Right ventricle myocardium superior (tissue), 1 donor: Measurements from ENCODE around the gene LHFPL3. TPM values are rescaled to one million over a fixed set of nuclear protein-coding genes. Genes with fewer than 3 reads are reported as not detected.

Source experiments
- ATAC-seq: fragments of 200-7000 bp; cut with Tn5 transposase; one replicate; pipeline ENCODE4 v1.9.1; 2020; ENCODE audit warnings: mild to moderate bottlenecking; ENCODE audit not compliant: poor library complexity
- DNase-seq: peaks from one replicate; pipeline ENCODE4 v3.0.0-alpha.2; 2020
- intact Hi-C: fragments of 100-400 bp; cut with DNase I; formaldehyde crosslinking; loops from one replicate; pipeline ENCODE4 v1.11.2; 2022
- total RNA-seq: library from RNA; stranded (reverse); fragmentation: NEBNext Ultra II Directional; extraction: Animal tissue kit (Norgen Biotek cat#: 25700); gene quantifications from one replicate; pipeline ENCODE4 v1.2.1, GENCODE V29; 2021
- donor health status: DM: no; HTN: yes; CAD: no; lungs with severe emphysema.

The LHFPL3 gene
- total RNA-seq, 1 donor from 2014 or later: not detected

DNA sequence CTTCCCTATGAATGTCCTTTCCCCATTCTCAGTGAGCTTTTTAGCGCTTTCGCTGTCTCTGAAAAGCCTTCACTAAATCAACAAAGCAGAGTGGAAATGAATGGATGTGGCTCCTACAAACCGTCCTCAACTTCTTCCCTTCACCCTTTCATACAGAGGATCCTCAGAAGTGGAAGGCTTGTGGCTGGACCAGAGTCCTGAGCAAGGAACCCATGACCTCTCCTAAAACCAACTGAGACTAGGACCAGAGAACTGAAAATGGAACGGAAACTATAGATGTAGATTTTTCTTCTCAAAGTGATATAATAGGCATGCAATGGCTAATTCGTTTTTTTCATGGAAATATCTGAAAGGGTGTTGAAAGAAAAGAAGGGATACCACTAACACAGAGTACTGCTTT is 122.5 kb downstream of the LHFPL3 start:
- ATAC-seq (no peak), DNase-seq (no peak)
- intact Hi-C loops: no loop called here

- ATAC-seq (no peak), DNase-seq (no peak)
- intact Hi-C loops: no loop called here
Measured at GRCh38 chr7:104453190-104453589, 124.8 kb downstream of the LHFPL3 start.

GRCh38 chr7:104458875-104459274 is 130.5 kb downstream of the LHFPL3 start:
- intact Hi-C loops: no loop called here
- DNase-seq: no peak
- no peak for ATAC-seq

DNA sequence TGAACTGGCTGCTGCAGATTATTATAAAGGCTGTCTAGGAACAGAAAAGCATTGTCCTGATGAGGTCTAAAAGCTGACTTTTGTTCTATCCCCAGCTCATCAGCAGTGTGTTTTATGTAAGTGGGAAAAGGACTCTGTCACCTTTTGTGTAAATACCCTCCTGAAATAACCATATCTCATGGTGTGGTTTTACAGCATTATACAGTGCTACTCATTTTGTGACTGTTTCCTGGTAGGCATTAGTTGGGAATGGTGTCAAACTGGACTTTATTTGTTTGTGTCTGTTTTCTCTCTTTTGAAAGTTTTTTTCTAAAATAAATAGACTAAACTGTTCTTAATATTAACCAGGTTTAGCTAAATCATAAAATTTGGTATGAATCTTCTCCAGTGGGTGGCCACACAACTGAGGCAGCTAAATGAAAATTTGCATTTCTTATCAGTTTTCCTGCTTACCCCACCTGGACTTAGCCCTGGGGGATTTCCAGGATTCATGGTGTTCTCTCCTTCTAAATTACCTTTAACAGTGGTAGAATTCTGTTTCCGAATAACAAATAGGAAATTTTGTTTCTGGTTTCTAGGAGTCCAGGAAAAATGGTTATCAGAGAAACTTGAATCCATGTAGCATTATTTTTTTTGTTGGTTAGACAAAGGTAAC is 140.9 kb downstream of the LHFPL3 start:
- DNase-seq: no peak
- ATAC-seq: no peak
- intact Hi-C loops: no loop called here

GRCh38 chr7:104480529-104480928 is 152.1 kb downstream of the LHFPL3 start:
- DNase-seq (no peak), ATAC-seq (no peak)
- intact Hi-C loops: loop anchor here (5.0 kb wide), 1 partner anchor 98 kb away; no protein-coding TSS in a partner anchor

GRCh38 chr7:104482362-104483037 is 154.1 kb downstream of the LHFPL3 start:
- intact Hi-C loops: loop anchor here (5.0 kb wide), 1 partner anchor 100 kb away; no protein-coding TSS in a partner anchor
- ATAC-seq: no peak

GRCh38 chr7:104486931-104487330 is 158.5 kb downstream of the LHFPL3 start:
- intact Hi-C loops: no loop called here
- ATAC-seq: no peak

More at GRCh38 chr7:104482362-104483037, 154.1 kb downstream of the LHFPL3 start:
- DNase-seq: no peak

GRCh38 chr7:104487642-104488041 is 159.2 kb downstream of the LHFPL3 start:
- ATAC-seq: no peak
- intact Hi-C loops: no loop called here
- DNase-seq: no peak

More at GRCh38 chr7:104486931-104487330, 158.5 kb downstream of the LHFPL3 start:
- no peak for DNase-seq

DNA sequence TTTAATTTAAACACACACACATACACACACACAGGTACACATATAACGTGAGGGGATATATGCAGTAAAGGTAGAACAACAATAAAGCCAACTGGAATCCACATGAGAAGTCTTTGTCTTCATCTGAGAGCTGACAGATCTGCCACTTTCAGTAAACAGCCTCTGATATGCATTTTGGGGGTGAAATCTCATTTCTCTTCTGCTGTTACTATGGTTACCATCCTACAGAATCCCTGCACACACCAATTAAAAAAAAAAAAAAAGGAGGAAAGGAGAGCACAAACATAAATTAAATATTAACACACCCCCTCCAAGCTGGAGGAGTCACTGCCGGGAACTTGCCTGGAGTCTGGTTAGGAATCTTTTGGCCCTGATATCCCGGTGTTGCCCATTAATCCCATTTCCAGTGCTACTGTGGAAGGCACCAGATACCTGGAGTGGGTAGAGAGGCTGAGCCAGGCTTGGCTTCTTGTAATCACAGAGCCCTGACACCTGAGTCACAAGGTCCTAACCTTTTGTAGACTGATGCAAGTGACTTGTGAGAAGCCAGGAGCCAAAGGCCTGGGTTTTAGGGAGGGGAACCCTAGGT is 169.1 kb downstream of the LHFPL3 start:
- no peak for DNase-seq
- intact Hi-C loops: no loop called here
- ATAC-seq: no peak

DNA sequence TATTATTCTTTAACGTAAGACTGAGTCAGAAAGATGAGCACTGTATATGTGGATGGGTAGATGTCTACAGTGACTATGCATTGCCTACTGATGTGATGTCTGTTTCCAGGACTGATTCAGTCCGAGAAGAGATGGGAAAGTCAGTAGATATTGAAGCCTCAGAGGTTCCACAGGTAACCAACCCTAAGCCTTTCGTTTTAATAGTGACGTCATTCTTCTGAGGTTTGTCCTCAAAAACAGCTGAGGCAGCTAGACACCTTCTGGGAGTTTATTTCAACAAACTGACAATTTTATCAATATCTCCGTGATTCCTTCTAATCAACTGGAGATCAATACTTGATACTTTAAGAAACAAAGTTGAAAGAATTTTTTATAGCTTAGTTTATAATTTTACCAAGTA is 171.6 kb downstream of the LHFPL3 start:
- DNase-seq (no peak), ATAC-seq (no peak)
- intact Hi-C loops: no loop called here

GRCh38 chr7:104509874-104510273 is 181.5 kb downstream of the LHFPL3 start:
- intact Hi-C loops: no loop called here
- DNase-seq: no peak
- no peak for ATAC-seq

DNA sequence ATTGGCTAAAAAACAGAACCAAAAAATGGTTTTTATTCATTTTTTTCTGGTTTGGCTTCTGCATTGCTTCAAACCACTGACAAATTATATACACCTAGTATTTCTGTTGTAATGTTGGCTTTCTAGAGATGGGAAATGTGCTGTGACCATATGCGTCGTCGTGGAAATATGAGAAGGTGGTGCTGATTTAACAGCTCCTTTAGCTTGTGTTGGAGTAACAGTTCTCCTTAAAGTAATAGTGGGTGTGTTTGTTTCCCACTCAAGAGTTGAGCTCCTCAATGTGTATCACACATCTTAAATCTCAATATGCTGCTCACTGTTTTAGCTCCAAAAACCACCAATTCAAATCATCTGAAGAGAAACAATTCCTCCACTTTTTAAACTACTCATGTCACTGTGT is 196.4 kb downstream of the LHFPL3 start:
- intact Hi-C loops: no loop called here
- DNase-seq (no peak), ATAC-seq (no peak)

GRCh38 chr7:104528142-104528541 is 199.7 kb downstream of the LHFPL3 start:
- intact Hi-C loops: no loop called here
- DNase-seq (no peak), ATAC-seq (no peak)

- ATAC-seq: no peak
- intact Hi-C loops: no loop called here
Measured at GRCh38 chr7:104529567-104529966, 201.2 kb downstream of the LHFPL3 start.

DNA sequence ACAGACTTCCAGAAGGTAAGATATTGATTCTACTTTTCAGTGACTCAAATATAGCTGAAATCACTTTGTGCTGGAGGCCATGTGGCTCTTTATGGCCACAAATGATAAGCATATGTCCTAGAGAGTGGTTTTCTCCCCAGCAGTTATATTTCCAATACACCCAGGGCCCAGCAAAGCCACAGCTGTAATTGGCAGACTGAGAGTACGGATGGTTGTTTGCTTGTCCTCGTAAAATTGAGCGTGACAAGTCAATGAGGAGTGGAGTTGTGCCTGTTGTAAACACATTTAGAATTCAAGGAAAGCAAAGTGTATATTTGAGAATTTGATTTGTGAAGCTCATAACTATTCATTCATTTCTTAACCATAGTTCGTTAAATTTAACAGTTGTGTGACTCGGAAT is 201.8 kb downstream of the LHFPL3 start:
- intact Hi-C loops: no loop called here
- no peak for ATAC-seq
- no peak for DNase-seq

More at GRCh38 chr7:104529567-104529966, 201.2 kb downstream of the LHFPL3 start:
- DNase-seq: no peak

DNA sequence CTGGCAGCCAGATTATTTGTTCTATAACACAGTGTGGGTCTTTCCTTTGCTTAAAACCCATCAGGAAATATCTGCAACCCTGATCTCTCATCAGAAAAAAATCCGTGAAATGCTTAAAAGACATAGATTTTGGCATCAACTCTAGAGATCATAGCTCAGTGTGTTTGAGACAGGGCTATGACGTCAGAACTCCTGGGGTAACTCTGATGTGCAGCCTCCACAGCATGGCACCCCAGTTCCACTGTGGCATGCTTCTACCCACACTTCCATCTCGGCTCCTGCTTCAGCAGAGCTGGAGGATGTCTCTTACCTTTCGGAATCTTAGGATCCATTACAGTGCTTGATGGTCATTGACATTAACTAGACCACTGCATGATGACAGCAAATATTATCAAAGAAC is 205.7 kb downstream of the LHFPL3 start:
- DNase-seq: no peak
- intact Hi-C loops: no loop called here
- ATAC-seq: no peak

DNA sequence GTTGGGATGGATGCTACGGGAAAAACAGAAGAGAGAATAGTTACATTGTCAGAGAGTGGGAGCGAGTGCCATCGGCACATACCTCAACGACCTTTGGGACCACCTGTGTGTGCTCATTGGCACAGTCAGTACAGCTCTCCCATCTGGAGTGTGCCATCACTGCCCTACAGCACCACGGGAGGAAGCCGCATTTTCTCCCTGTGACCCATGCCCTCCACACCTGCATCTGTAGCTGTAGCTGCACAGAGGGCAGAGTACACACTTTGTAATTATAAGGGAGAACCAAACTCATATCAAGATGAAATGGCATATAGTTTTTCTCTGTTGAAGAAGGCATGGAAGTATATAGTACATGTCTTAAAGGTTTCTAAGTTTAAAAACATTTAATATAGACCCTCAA is 207.4 kb downstream of the LHFPL3 start:
- intact Hi-C loops: no loop called here
- ATAC-seq: no peak

GRCh38 chr7:104536956-104537355 is 208.6 kb downstream of the LHFPL3 start:
- ATAC-seq (no peak), DNase-seq (no peak)
- intact Hi-C loops: no loop called here

More for the DNA sequence above, 207.4 kb downstream of the LHFPL3 start:
- no peak for DNase-seq

DNA sequence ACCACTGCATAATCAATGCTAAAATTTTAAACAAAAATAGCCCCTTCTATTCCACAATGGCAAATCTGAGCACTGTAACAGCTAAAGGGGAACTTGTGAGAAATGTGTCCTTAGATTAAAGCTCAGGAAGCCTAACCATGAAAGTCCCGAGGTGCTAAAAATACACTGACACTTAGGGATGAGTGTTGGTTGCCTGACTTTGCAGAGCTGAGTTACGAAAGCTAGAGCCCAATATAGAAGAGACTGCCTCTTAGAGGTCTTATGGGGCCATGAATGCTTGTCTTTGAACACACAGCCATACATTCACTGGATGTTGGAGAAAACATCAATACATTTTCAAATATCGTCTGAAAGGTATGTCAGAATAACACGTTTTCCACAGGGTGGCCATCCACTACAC is 209.7 kb downstream of the LHFPL3 start:
- intact Hi-C loops: no loop called here
- peak; percentile 97 for ATAC-seq
- no peak for DNase-seq

GRCh38 chr7:104541897-104542296 is 213.5 kb downstream of the LHFPL3 start:
- no peak for ATAC-seq
- DNase-seq: no peak
- intact Hi-C loops: no loop called here
